Measurements from ENCODE around the gene NRG4. TPM values are rescaled to one million over a fixed set of nuclear protein-coding genes. Genes with fewer than 3 reads are reported as not detected.

Gene NRG4
- polyA plus RNA-seq, 1 experiment: not detected

DNA sequence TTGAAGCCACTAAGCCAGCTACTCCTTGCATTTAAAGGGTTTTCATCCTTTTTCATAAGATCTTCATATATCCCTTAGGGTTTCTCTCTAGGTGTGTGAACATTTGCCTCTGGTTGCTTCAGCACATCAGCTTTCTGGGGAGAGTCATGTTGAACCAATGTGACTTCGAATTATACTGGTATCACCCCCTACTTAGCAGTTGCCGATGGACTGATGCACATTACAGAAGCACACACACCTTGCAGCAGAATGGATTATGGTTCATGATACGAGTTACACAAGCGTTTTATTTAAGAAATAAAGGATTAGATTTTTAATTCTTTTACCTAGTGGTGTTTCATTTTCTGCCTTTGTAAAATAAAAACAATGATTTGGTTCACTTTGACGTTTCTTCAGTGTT is 69.0 kb downstream of the NRG4 start:
- H3K4me3 ChIP-seq (ENCODE audit: low read depth, low read length): no peak overlapping the region
- no peaks in the 10 kb centered on the region; the same call in 1 of the 2 replicates for H3K9me3 ChIP-seq (ENCODE audit: control insufficient read depth, insufficient read depth, low read length)
- TF ChIP-seq, protein P1, sequence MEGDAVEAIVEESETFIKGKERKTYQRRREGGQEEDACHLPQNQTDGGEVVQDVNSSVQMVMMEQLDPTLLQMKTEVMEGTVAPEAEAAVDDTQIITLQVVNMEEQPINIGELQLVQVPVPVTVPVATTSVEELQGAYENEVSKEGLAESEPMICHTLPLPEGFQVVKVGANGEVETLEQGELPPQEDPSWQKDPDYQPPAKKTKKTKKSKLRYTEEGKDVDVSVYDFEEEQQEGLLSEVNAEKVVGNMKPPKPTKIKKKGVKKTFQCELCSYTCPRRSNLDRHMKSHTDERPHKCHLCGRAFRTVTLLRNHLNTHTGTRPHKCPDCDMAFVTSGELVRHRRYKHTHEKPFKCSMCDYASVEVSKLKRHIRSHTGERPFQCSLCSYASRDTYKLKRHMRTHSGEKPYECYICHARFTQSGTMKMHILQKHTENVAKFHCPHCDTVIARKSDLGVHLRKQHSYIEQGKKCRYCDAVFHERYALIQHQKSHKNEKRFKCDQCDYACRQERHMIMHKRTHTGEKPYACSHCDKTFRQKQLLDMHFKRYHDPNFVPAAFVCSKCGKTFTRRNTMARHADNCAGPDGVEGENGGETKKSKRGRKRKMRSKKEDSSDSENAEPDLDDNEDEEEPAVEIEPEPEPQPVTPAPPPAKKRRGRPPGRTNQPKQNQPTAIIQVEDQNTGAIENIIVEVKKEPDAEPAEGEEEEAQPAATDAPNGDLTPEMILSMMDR (IDR thresholded peaks at IDR 0.05; ENCODE audit: low read depth, low read length): no peak
- ChIA-PET CTCF (no interaction called here), POLR2A (no interaction called here)
- H3K27ac ChIP-seq (ENCODE audit: low read depth, low read length): no peak overlapping the region
- DNase-seq (ENCODE audit: low read depth, low spot score): no peak
- H3K27me3 ChIP-seq (ENCODE audit: control insufficient read depth, insufficient read depth, low read length): no peaks in the 10 kb centered on the region

DNA sequence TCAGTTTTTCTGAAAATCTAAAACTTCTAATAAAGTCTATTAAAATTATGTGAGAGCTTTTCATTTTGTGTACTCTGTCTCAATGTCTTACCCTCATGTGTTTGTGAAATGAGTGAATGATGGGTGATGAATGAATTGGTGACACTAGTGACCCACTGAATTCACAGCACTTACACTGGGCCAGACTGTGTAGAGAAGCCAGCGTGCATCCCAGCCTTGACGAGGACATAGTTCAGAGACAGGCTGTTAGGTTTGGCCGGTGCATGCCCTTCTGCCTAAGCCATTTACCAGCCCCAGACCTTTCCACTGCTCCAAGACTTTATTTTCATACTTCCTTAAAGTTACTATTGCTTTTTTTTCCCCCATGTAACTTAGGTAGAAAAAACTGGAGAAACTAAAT is 69.8 kb downstream of the NRG4 start:
- TF ChIP-seq, protein P1 (IDR thresholded peaks at IDR 0.05; ENCODE audit: low read depth, low read length): no peak

DNA sequence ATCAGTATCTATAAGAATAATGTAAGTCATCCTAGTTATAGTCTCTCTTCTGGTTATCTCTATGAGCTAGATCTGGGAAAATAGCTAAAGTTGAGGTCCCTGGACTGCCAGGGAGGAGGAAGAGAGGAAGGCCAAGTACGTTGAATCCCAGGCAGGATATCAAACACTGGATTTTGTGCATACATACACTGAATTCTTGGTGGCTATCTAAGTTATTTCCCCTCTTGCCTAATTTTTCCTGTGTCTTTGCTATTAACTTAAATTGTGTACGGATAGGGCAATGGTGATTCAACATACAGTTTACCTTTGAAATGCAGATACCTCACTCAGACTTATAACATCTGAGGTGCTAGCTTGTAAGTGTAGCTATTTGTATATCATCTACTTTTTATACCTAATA is 81.4 kb downstream of the NRG4 start:
- DNase-seq (ENCODE audit: low read depth, low spot score): no peak
- ChIA-PET POLR2A (no interaction called here), CTCF (interaction anchor here (1.0 to 3.2 kb wide), 2 partner anchors 9 to 209 kb away, joined by 4 to 24 read pairs; no protein-coding TSS in a partner anchor)
- Histone ChIP-seq H3K27ac (ENCODE audit: low read depth, low read length) (no peak overlapping the region), H3K27me3 (ENCODE audit: control insufficient read depth, insufficient read depth, low read length) (no peaks in the 10 kb centered on the region), H3K4me3 (ENCODE audit: low read depth, low read length) (no peak overlapping the region), H3K9me3 (ENCODE audit: control insufficient read depth, insufficient read depth, low read length) (no peaks in the 10 kb centered on the region)
- TF ChIP-seq, protein P1 (IDR thresholded peaks at IDR 0.05; ENCODE audit: low read depth, low read length): no peak

More for the DNA sequence above, 69.8 kb downstream of the NRG4 start:
- ChIA-PET CTCF (no interaction called here), POLR2A (no interaction called here)
- DNase-seq (ENCODE audit: low read depth, low spot score): no peak
- Histone ChIP-seq H3K27me3 (ENCODE audit: control insufficient read depth, insufficient read depth, low read length) (no peaks in the 10 kb centered on the region), H3K4me3 (ENCODE audit: low read depth, low read length) (no peak overlapping the region), H3K9me3 (ENCODE audit: control insufficient read depth, insufficient read depth, low read length) (no peaks in the 10 kb centered on the region; the same call in 1 of the 2 replicates), H3K27ac (ENCODE audit: low read depth, low read length) (no peak overlapping the region)

DNA sequence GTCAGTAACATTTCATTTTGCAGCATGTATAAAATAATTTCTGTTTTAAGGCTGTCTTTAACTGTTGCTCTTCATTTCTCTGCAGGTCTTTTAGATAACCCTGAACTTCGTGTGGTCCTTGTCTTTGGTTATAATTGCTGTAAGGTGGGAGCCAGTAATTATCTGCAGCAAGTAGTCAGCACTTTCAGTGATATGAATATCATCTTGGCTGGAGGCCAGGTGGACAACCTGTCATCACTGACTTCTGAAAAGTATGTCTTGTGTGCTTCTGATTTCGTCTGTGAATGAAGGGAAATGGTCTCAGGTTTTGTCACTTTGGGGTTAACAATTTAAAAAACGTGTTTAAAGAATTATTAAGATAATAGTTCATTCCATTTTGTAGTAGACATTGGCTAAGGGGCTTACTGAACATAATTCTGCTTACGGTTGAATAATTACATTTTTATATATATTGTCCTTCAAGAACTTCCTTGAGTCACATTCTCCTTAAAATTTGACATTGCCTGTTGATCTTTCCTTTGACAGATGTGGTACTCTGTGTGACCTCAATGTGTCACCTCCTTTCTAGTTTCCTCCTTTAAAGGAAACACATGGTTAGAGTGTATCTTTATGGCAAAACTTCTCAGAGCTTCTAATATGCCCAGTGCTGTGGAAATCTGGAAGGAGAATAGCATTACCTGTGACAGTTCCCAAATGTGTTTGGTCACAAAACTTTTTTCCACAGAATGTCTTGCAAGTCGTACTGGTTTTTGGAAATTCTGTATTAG is 82.2 kb downstream of the NRG4 start:
- DNase-seq (ENCODE audit: low read depth, low spot score): no peak
- ChIA-PET POLR2A (no interaction called here), CTCF (interaction anchor here (0.6 to 3.2 kb wide), 3 partner anchors 114 to 209 kb away, joined by 3 to 24 read pairs (median 3); no protein-coding TSS in a partner anchor)
- no peaks in the 10 kb centered on the region for H3K27me3 ChIP-seq (ENCODE audit: control insufficient read depth, insufficient read depth, low read length)
- no peak overlapping the region for H3K4me3 ChIP-seq (ENCODE audit: low read depth, low read length)
- TF ChIP-seq, protein P1 (IDR thresholded peaks at IDR 0.05; ENCODE audit: low read depth, low read length): no peak
- no peaks in the 10 kb centered on the region for H3K9me3 ChIP-seq (ENCODE audit: control insufficient read depth, insufficient read depth, low read length)
- no peak overlapping the region for H3K27ac ChIP-seq (ENCODE audit: low read depth, low read length)

Data from AG04450 (cell line).